ENCODE measurements around the gene KRT81. TPM values are rescaled to one million over a fixed set of nuclear protein-coding genes. Genes with fewer than 3 reads are reported as not detected.

KRT81 gene
- polyA plus RNA-seq, 1 experiment, result 2.3 TPM

DNA sequence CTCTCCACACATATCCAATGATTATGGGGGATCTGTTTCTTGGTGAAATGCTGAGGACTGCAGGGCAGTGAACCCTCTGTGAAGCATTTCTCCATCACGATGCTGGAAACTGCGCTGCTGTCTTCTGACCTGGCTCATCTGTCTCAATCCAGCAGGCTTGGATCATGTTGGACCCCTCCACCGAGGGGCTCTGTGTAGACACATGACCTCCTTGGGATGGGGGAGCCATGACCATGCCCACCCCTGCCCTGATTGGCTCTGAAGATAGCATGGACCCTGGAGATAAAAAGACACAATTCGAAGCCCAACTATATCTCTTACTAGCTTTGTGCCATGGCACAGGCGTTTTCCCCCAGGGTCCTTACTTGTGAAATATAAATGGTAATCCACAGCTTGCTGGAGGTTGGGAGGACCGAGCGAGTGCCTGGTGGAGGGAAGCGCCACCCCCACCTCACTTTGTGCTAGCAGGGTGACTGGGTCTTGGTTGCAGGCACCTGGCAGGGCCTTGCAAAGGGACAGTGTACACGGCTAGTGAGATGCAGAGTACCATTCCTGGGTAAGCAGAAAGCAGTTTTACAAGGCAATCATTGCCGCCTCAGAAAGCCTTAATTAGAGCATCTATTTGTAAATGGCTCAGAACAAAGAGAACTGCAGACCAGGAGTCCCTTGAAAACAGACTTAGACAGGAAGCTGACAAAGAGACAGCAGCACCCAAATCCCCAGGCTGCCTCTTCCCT lies 32.2 kb upstream of the KRT81 start:
- no peaks in the 10 kb centered on the region for H3K9me3 ChIP-seq (ENCODE audit: control insufficient read depth, insufficient read depth, low read length)
- H3K27ac ChIP-seq (ENCODE audit: low read depth, low read length), result no peak overlapping the region
- DNase-seq (ENCODE audit: low read depth, low spot score), result no peak
- no peak overlapping the region for H3K4me3 ChIP-seq (ENCODE audit: low read depth, low read length)
- peaks cover 50% of the 10 kb centered on the region for H3K27me3 ChIP-seq (ENCODE audit: control insufficient read depth, insufficient read depth, low read length)
- POLR2A ChIA-PET, result no interaction called here
- TF ChIP-seq, protein P1, sequence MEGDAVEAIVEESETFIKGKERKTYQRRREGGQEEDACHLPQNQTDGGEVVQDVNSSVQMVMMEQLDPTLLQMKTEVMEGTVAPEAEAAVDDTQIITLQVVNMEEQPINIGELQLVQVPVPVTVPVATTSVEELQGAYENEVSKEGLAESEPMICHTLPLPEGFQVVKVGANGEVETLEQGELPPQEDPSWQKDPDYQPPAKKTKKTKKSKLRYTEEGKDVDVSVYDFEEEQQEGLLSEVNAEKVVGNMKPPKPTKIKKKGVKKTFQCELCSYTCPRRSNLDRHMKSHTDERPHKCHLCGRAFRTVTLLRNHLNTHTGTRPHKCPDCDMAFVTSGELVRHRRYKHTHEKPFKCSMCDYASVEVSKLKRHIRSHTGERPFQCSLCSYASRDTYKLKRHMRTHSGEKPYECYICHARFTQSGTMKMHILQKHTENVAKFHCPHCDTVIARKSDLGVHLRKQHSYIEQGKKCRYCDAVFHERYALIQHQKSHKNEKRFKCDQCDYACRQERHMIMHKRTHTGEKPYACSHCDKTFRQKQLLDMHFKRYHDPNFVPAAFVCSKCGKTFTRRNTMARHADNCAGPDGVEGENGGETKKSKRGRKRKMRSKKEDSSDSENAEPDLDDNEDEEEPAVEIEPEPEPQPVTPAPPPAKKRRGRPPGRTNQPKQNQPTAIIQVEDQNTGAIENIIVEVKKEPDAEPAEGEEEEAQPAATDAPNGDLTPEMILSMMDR (IDR thresholded peaks at IDR 0.05; ENCODE audit: low read depth, low read length), result no peak
- CTCF ChIA-PET, result no interaction called here

DNA sequence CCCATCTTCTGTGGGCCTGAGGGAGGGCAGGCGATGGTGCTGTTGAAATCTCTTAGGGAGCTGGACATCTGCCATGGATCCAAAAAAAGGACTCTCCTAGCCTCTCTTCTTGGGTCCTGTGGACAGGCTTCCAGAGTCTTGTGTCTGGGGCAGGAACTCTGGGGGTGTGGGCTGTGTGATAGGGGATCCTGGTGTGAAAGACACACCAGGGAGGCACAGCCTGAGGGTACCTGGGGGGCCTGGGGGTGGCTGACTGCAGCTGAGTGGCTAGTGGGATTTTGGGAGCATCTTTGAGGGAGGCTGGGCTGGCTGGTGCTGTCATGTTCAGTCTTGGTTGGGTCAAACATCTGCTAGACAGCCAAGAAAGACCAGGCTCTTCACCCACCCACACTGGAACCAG lies 31.7 kb upstream of the KRT81 start:
- Histone ChIP-seq H3K27me3 (ENCODE audit: control insufficient read depth, insufficient read depth, low read length) (peaks cover 54% of the 10 kb centered on the region), H3K4me3 (ENCODE audit: low read depth, low read length) (no peak overlapping the region), H3K9me3 (ENCODE audit: control insufficient read depth, insufficient read depth, low read length) (no peaks in the 10 kb centered on the region), H3K27ac (ENCODE audit: low read depth, low read length) (no peak overlapping the region)
- ChIA-PET POLR2A (no interaction called here), CTCF (interaction anchor here (2.4 kb wide), 1 partner anchor 44 kb away, joined by 8 read pairs; no protein-coding TSS in a partner anchor)
- DNase-seq (ENCODE audit: low read depth, low spot score), result no peak
- TF ChIP-seq, protein P1 (IDR thresholded peaks at IDR 0.05; ENCODE audit: low read depth, low read length), result no peak

DNA sequence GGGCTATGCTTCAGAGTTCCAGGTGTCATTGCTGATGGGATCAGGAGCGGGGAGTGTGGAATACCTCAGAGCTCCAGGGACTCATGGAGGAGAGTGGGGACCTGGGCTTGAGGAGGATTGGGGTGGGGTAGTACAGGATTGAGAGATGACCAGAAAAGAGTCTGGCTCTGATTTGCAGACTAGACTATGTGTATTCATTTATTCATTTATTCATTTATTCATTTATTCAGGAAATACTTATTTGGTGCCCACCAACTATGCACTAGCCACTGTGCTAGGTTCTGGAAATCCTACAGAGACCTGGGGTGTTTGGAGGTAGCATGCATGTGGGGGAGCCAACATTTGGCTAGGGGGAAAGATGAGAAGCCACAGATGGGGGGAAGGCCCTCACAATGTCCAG lies 30.7 kb upstream of the KRT81 start:
- TF ChIP-seq, protein P1 (IDR thresholded peaks at IDR 0.05; ENCODE audit: low read depth, low read length), result no peak
- Histone ChIP-seq H3K4me3 (ENCODE audit: low read depth, low read length) (no peak overlapping the region), H3K27me3 (ENCODE audit: control insufficient read depth, insufficient read depth, low read length) (peaks cover 54% of the 10 kb centered on the region), H3K27ac (ENCODE audit: low read depth, low read length) (no peak overlapping the region), H3K9me3 (ENCODE audit: control insufficient read depth, insufficient read depth, low read length) (no peaks in the 10 kb centered on the region)
- POLR2A ChIA-PET, result no interaction called here
- no peak for DNase-seq (ENCODE audit: low read depth, low spot score)
- CTCF ChIA-PET, result interaction anchor here (0.6 to 2.4 kb wide), 3 partner anchors 39 to 165 kb away, joined by 5 to 8 read pairs (median 7); no protein-coding TSS in a partner anchor

DNA sequence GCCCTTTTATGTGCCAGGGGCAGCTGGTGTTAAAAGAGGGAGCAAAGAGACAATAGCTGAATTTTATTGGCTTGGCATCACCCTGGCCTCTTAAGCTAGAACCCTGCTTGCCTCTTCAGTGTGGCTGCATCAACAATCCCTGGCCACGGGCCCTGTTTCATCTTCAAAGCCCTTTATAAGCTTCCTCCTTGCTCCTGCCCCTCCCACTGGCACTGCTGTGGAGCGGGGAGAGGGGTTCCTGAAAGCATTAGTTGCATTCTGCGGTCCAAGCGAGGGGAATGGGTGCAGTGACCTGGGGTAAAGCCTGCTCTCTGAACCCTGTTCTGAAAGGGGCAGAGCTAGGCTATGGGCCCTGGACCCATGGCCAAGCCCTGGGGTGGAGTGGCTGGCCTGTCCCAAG lies 30.1 kb upstream of the KRT81 start:
- no peak for DNase-seq (ENCODE audit: low read depth, low spot score)
- TF ChIP-seq, protein P1 (IDR thresholded peaks at IDR 0.05; ENCODE audit: low read depth, low read length), result no peak
- no peak overlapping the region for H3K27ac ChIP-seq (ENCODE audit: low read depth, low read length)
- H3K9me3 ChIP-seq (ENCODE audit: control insufficient read depth, insufficient read depth, low read length), result no peaks in the 10 kb centered on the region
- ChIA-PET CTCF (interaction anchor here (0.8 to 2.4 kb wide), 3 partner anchors 15 to 164 kb away, joined by 5 to 8 read pairs (median 7); no protein-coding TSS in a partner anchor), POLR2A (no interaction called here)
- H3K4me3 ChIP-seq (ENCODE audit: low read depth, low read length), result no peak overlapping the region
- peaks cover 57% of the 10 kb centered on the region for H3K27me3 ChIP-seq (ENCODE audit: control insufficient read depth, insufficient read depth, low read length)

DNA sequence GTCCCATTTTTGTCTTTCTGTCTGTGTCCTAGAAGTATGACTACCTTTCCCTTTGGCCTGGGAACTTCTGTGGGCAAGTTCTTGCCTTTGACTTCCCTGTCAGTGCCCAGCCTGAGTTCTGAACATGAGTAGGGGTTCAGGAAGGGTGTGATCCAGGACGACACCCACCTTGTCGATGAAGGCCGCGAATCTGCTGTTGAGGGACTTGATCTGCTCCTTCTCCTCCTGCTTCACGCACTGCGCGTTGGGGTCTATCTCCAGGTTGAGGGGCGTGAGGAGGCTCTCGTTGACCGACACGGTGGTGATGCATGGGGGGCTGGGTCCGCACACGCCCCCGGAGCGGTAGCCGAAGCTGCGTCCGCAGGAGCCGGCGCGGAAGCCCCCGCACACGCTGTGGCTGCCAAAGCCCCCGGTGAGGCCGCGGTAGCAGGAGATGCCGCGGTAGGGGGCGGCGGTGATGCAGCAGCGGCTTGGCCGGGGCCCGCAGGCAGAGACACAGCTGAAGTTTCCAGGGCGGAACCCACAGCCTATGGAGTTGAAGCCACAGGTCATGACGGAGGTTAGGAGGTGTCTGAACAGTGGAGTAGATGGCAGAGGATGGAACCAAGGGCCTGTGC lies 29.6 kb upstream of the KRT81 start, which contains the start of gene KRT83:
KRT83 (minus strand) TSS at position 615 of the 617 bp plus-strand sequence; CDS start at position 552, 63 bp downstream.
- peaks cover 57% of the 10 kb centered on the region for H3K27me3 ChIP-seq (ENCODE audit: control insufficient read depth, insufficient read depth, low read length)
- POLR2A ChIA-PET, result no interaction called here

More for the DNA sequence above, 29.6 kb upstream of the KRT81 start, which contains the start of gene KRT83:
- Histone ChIP-seq H3K9me3 (ENCODE audit: control insufficient read depth, insufficient read depth, low read length) (no peaks in the 10 kb centered on the region), H3K27ac (ENCODE audit: low read depth, low read length) (no peak within 1 kb of the TSS), H3K4me3 (ENCODE audit: low read depth, low read length) (no peak within 1 kb of the TSS)
- TF ChIP-seq, protein P1 (IDR thresholded peaks at IDR 0.05; ENCODE audit: low read depth, low read length), result no peak
- CTCF ChIA-PET, result interaction anchor here (0.8 to 2.4 kb wide), 3 partner anchors 14 to 164 kb away, joined by 5 to 8 read pairs (median 7); no protein-coding TSS in a partner anchor
- DNase-seq (ENCODE audit: low read depth, low spot score), result no peak

All from AG04450 (cell line).